ENCODE measurements around the gene LAPTM5. TPM values are rescaled to one million over a fixed set of nuclear protein-coding genes. Genes with fewer than 3 reads are reported as not detected.

Gene LAPTM5
- total RNA-seq, 1 donor from 2014 or later, result not detected

DNA sequence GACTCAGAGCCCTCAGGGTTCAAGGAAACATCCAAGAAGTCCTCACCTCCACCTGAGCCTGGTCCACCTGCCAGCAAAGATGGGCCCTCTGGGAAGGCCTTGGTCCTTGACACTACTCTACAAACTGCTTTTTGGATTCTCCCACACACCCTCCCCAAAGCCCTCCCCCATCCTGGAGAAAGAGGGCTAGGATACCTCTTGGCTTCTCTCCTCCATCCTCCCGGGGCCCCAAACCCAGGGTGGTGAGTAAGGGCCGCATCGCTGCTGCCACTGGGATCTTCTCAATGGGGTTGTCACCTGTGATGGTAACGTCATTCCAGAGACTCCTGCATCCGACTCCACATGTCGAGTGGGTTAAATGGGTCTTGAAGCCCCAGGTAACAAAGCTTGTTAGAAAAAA is 60.7 kb downstream of the LAPTM5 start:
- peaks cover 14% of the 10 kb centered on the region for H3K4me1 Mint-ChIP-seq
- no peak overlapping the region for H3K4me3 Mint-ChIP-seq
- H3K9me3 ChIP-seq (ENCODE audit: low read depth), result no peaks in the 10 kb centered on the region
- no peaks in the 10 kb centered on the region for H3K27me3 ChIP-seq
- H3K4me1 ChIP-seq, result peaks cover 25% of the 10 kb centered on the region
- peaks cover 2% of the 10 kb centered on the region for H3K9me3 Mint-ChIP-seq
- peak overlapping the region; percentile 28 for H3K4me2 ChIP-seq
- no peak overlapping the region for H2AFZ ChIP-seq (replicated peaks)
- no peak for DNase-seq (ENCODE audit: low spot score)
- H3K4me3 ChIP-seq, result no peak overlapping the region
- TF ChIP-seq, protein P1, sequence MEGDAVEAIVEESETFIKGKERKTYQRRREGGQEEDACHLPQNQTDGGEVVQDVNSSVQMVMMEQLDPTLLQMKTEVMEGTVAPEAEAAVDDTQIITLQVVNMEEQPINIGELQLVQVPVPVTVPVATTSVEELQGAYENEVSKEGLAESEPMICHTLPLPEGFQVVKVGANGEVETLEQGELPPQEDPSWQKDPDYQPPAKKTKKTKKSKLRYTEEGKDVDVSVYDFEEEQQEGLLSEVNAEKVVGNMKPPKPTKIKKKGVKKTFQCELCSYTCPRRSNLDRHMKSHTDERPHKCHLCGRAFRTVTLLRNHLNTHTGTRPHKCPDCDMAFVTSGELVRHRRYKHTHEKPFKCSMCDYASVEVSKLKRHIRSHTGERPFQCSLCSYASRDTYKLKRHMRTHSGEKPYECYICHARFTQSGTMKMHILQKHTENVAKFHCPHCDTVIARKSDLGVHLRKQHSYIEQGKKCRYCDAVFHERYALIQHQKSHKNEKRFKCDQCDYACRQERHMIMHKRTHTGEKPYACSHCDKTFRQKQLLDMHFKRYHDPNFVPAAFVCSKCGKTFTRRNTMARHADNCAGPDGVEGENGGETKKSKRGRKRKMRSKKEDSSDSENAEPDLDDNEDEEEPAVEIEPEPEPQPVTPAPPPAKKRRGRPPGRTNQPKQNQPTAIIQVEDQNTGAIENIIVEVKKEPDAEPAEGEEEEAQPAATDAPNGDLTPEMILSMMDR (IDR thresholded peaks at IDR 0.05), result no peak
- no peak for TF ChIP-seq EZH2 (IDR thresholded peaks at IDR 0.05)
- no peak for TF ChIP-seq EZH2phosphoT487 (IDR thresholded peaks at IDR 0.05)
- no peaks in the 10 kb centered on the region for H3K79me2 ChIP-seq (ENCODE audit: low read depth)
- no peak overlapping the region for H3K9ac ChIP-seq
- no peaks in the 10 kb centered on the region for H3K36me3 Mint-ChIP-seq
- H3K27ac ChIP-seq, result no peak overlapping the region
- no peaks in the 10 kb centered on the region for H4K20me1 ChIP-seq (ENCODE audit: low read depth)
- no peaks in the 10 kb centered on the region for H3K36me3 ChIP-seq
- peaks cover 4% of the 10 kb centered on the region for H3K27me3 Mint-ChIP-seq (ENCODE audit: insufficient read depth, low read depth)
- H3F3A ChIP-seq (ENCODE audit: low read depth), result peaks cover 9% of the 10 kb centered on the region
- no peak overlapping the region for H3K27ac Mint-ChIP-seq

DNA sequence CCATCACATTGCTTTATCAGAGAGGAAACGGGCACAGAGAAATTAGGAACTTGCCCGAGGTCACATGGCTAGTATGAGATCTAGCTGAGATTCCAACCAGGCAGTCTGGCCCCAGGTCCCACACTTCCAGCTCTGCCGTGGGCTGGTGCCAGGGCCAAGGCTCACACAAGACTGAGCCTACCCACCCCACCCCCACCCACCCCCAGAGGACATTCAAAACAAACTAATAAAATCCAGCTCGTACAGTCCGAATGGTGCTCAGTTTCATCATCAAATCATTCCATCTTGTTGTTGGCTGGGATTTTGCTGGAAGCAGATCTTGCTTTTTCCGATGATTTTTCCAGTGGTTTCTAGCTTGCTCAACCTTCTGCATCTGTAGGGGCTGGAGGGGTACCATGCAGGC is 62.1 kb downstream of the LAPTM5 start:
- Mint-ChIP-seq H3K36me3 (no peaks in the 10 kb centered on the region), H3K4me3 (no peak overlapping the region), H3K4me1 (peaks cover 26% of the 10 kb centered on the region), H3K27me3 (ENCODE audit: insufficient read depth, low read depth) (peaks cover 4% of the 10 kb centered on the region), H3K9me3 (peaks cover 2% of the 10 kb centered on the region), H3K27ac (no peak overlapping the region)
- no peak for TF ChIP-seq EZH2 (IDR thresholded peaks at IDR 0.05)
- TF ChIP-seq EZH2phosphoT487 (IDR thresholded peaks at IDR 0.05), result no peak
- TF ChIP-seq, protein P1 (IDR thresholded peaks at IDR 0.05), result no peak
- no peak overlapping the region for H2AFZ ChIP-seq (replicated peaks)
- no peak overlapping the region for H3K27ac ChIP-seq
- peaks cover 39% of the 10 kb centered on the region for H3K4me1 ChIP-seq
- no peaks in the 10 kb centered on the region for H3K27me3 ChIP-seq
- no peaks in the 10 kb centered on the region for H3K9me3 ChIP-seq (ENCODE audit: low read depth)
- no peak overlapping the region for H3K4me3 ChIP-seq
- H3K9ac ChIP-seq, result no peak overlapping the region
- H4K20me1 ChIP-seq (ENCODE audit: low read depth), result no peaks in the 10 kb centered on the region
- peaks cover 13% of the 10 kb centered on the region for H3F3A ChIP-seq (ENCODE audit: low read depth)
- no peaks in the 10 kb centered on the region for H3K79me2 ChIP-seq (ENCODE audit: low read depth)
- H3K4me2 ChIP-seq, result no peak overlapping the region
- no peaks in the 10 kb centered on the region for H3K36me3 ChIP-seq
- no peak for DNase-seq (ENCODE audit: low spot score)

DNA sequence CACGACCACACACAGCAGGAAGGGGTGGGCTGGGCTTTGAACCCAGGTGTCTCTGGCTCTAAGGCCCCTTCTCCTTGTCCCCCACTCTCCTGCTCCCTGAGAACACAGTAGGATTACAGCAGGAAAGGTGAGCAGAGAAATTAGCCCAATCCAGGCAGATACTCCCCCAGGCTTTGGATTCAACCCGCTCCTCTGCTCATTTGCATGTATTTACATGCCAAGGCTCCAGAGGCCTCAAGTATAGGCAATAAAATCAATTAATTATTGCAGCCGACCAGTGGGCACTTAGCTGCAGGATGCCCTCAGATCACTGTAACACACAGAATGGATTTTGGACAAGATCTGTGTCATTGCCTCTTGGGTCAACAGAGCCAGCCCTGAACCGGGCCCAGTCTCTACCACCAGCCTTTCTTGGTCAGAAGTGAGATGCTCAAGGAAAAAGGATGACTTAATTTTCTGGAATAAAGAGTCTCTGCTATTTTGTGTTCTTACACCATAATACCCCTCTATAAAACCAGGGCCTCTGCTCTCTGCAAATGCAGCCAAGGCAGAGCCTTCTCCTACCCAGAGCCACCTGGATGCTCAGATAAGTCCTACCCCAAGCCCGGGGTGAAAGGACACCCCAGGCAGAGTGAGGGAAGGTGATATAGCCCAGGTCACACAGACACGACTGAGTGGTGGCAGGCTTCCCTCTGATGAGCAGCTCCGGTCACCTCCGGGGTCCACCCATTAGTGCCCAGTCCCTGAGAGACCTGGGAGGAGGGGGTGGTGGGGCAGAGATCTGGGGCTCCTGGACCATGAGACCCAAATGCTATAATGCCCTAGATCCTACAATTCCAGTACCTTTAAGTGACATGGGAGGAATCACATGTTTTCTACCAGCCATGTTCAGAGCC is 63.0 kb downstream of the LAPTM5 start:
- no peaks in the 10 kb centered on the region for H4K20me1 ChIP-seq (ENCODE audit: low read depth)
- Mint-ChIP-seq H3K36me3 (no peaks in the 10 kb centered on the region), H3K27me3 (ENCODE audit: insufficient read depth, low read depth) (peaks cover 4% of the 10 kb centered on the region), H3K27ac (no peak overlapping the region), H3K4me1 (peaks cover 34% of the 10 kb centered on the region), H3K4me3 (no peak overlapping the region), H3K9me3 (peaks cover 2% of the 10 kb centered on the region)
- DNase-seq (ENCODE audit: low spot score), result no peak
- H3K9me3 ChIP-seq (ENCODE audit: low read depth), result no peaks in the 10 kb centered on the region
- H3K4me2 ChIP-seq, result no peak overlapping the region
- H3K27ac ChIP-seq, result no peak overlapping the region
- H3K4me3 ChIP-seq, result no peak overlapping the region
- TF ChIP-seq, protein P1 (IDR thresholded peaks at IDR 0.05), result no peak
- TF ChIP-seq EZH2phosphoT487 (IDR thresholded peaks at IDR 0.05) (no peak), EZH2 (IDR thresholded peaks at IDR 0.05) (no peak)
- no peaks in the 10 kb centered on the region for H3K27me3 ChIP-seq
- peaks cover 48% of the 10 kb centered on the region for H3K4me1 ChIP-seq
- H3K36me3 ChIP-seq, result no peaks in the 10 kb centered on the region
- no peaks in the 10 kb centered on the region for H3K79me2 ChIP-seq (ENCODE audit: low read depth)
- H3K9ac ChIP-seq, result no peak overlapping the region
- peaks cover 22% of the 10 kb centered on the region for H3F3A ChIP-seq (ENCODE audit: low read depth)
- H2AFZ ChIP-seq (replicated peaks), result no peak overlapping the region

All from neural progenitor cell (in vitro differentiated cells).